ENCODE results near the gene GPRASP1.

DNA sequence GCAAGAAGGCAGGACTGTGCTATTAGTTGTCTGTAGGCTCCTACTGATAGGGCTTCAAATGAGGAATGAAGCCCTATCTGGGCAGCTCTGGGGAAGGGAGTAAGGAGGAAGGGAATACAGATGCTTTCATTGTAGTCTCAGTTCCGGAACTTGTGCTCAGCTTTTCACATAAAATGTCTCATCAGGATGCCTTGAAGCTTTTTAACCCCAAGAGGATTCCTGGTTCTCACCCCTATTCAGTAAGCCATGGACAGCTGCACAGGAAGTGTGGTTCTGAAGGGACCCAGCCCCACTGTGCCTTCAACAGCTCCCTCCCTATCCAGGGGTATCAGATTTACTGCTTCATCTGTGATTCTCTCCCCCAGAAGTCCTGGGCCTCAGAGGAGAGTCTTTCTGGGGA lies 47.0 kb upstream of the GPRASP1 start:
- TF ChIP-seq, protein P1, sequence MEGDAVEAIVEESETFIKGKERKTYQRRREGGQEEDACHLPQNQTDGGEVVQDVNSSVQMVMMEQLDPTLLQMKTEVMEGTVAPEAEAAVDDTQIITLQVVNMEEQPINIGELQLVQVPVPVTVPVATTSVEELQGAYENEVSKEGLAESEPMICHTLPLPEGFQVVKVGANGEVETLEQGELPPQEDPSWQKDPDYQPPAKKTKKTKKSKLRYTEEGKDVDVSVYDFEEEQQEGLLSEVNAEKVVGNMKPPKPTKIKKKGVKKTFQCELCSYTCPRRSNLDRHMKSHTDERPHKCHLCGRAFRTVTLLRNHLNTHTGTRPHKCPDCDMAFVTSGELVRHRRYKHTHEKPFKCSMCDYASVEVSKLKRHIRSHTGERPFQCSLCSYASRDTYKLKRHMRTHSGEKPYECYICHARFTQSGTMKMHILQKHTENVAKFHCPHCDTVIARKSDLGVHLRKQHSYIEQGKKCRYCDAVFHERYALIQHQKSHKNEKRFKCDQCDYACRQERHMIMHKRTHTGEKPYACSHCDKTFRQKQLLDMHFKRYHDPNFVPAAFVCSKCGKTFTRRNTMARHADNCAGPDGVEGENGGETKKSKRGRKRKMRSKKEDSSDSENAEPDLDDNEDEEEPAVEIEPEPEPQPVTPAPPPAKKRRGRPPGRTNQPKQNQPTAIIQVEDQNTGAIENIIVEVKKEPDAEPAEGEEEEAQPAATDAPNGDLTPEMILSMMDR (IDR thresholded peaks at IDR 0.05; ENCODE audit: poor library complexity, severe bottlenecking), result no peak
- TF ChIP-seq MXI1 (conservative IDR thresholded peaks at IDR 0.05; ENCODE audit: poor library complexity, severe bottlenecking), result no peak
- TF ChIP-seq SMC3 (conservative IDR thresholded peaks at IDR 0.05; ENCODE audit: poor library complexity), result no peak
- no peak for TF ChIP-seq POLR2AphosphoS5 (IDR thresholded peaks at IDR 0.05)
- TF ChIP-seq, protein P2, sequence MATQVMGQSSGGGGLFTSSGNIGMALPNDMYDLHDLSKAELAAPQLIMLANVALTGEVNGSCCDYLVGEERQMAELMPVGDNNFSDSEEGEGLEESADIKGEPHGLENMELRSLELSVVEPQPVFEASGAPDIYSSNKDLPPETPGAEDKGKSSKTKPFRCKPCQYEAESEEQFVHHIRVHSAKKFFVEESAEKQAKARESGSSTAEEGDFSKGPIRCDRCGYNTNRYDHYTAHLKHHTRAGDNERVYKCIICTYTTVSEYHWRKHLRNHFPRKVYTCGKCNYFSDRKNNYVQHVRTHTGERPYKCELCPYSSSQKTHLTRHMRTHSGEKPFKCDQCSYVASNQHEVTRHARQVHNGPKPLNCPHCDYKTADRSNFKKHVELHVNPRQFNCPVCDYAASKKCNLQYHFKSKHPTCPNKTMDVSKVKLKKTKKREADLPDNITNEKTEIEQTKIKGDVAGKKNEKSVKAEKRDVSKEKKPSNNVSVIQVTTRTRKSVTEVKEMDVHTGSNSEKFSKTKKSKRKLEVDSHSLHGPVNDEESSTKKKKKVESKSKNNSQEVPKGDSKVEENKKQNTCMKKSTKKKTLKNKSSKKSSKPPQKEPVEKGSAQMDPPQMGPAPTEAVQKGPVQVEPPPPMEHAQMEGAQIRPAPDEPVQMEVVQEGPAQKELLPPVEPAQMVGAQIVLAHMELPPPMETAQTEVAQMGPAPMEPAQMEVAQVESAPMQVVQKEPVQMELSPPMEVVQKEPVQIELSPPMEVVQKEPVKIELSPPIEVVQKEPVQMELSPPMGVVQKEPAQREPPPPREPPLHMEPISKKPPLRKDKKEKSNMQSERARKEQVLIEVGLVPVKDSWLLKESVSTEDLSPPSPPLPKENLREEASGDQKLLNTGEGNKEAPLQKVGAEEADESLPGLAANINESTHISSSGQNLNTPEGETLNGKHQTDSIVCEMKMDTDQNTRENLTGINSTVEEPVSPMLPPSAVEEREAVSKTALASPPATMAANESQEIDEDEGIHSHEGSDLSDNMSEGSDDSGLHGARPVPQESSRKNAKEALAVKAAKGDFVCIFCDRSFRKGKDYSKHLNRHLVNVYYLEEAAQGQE (IDR thresholded peaks at IDR 0.05; ENCODE audit: borderline replicate concordance), result no peak

Data from neural cell (in vitro differentiated cells).